Medulla oblongata (tissue), 1 donor: ENCODE results near the gene ISLR2.

Experiments
- DNase-seq: peaks from one replicate; pipeline ENCODE4 v3.0.0-alpha.2; 2015; ENCODE audit errors: extremely low spot score

ISLR2 gene

GRCh38 chr15:74176262-74177214 is 46.2 kb downstream of the ISLR2 start:
- DNase-seq, result no peak

- DNase-seq, result no peak
Observed at GRCh38 chr15:74178326-74179100, 48.1 kb downstream of the ISLR2 start.

DNA sequence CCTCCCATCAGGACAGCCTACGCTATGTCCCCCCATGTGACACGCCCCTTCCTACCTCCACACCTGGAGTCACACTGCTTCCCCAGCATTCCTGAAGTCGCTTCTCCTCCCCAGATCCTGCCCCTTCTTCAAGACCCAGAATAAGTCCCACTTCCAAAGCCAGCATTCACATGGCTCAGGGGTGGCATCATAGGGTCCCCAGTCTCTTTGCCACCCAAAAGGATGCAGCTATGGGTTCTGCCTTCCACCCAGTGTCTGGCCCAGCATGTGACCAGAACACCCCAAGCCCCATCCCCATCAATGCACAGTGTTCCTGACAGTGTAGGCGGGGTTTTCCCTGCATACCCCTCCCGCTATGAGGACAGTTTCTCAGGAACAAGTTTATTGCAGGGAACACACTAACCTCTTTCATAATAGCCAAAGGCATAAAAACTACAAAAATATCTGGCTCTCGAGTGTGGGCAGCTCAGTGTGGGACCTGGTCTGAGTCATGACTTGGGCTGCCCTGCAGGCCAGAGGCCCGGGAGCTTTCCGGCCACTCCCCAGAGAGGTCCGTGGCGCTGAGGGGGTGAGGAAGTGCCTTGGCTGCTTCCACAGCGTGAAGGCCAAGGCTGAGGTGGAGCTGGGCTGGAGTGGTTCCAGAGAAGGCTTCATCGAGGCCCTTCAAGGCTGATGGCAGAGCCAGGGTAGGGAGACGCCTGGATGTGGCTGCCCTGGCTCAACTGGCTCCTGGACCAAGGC is 48.9 kb downstream of the ISLR2 start:
- no peak for DNase-seq

DNA sequence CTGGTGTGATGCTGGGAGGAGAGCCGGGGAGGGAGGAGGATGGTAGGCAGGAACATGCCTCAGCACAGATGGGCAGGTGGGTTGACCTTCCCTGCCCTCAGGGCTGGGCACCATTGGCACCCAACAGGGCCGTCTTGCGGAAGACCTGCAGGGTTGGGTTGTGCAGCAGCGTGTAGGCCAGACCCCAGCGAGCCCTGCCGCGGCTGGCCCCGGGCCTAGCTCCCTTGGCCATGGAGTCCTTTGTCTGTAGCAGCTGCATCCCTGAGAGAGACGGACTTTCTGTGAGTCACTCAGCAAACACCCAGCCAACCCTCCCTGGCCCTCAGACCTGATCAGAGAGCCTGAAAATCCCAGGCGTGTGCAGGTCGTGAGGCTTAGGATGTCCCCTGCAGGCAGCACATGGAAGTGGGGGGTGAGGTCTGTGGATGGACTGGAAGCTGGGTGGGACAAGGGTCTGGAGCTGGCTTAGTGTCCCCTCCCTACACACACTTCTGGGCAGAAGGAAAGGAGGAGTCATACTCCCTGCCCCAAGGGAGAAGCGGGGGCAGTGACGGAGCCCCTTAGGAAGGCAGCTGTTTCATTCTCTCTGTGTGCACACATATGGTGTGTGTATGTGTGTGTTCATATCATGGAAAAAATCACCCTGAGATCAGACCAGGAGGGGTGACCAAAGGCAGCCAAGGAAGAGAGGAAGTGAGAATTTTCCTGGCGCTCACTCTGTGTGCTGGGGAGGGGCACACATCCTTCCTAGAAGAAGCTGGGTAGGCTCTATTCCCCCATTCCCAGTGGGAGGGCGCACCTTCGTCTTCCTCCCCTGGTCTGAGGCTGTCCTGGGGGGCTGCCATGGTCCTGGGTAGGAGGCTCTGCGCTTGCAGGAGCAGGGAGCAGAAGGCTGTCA is 49.8 kb downstream of the ISLR2 start:
- no peak for DNase-seq

DNA sequence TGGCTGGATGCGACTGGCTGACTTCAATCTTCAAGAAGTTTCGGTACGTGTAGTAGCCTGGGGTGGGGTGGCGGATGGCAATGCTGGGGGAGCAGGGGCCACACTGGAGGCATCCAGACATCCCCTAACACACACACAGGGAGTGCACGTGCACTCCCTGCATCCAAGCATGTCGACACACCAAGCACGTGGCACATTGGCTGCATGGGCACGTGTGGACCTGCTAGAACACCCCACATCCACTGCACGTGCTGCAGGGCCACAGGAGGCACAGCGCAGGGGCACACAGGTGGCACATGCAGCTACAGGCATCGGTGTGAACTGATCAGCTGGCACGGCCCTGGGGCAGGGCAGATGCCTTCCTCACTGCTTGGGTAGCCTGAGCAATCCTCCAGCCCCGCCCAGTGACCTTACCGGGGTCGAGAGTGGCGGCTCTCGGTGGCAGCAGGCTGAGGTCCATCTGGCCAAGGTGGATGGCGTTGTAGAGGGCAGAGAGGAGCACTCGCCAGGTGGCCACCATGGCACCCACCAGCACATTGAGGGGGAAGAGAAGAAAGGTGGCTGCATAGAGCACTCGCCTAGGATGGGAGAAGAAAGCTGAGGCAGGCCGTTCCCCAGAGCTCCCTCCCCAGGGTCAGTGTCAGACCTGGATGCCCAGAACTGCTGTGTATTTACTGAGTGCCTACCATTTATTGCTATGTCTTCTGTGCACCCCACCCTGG is 50.7 kb downstream of the ISLR2 start:
- DNase-seq, result no peak

- no peak for DNase-seq
Observed at GRCh38 chr15:74182131-74182530, 51.7 kb downstream of the ISLR2 start.

- no peak for DNase-seq
Observed at GRCh38 chr15:74184582-74185091, 54.3 kb downstream of the ISLR2 start.

- no peak for DNase-seq
Observed at GRCh38 chr15:74185710-74186348, 55.4 kb downstream of the ISLR2 start.
